GM18519 (cell line): Measurements from ENCODE around the gene NEB.
"Not testable (repeated sequence)": the region's sequence is repeated elsewhere in the genome, so short reads cannot be mapped to it uniquely, and the experiment has no call there.

Source experiments
- ATAC-seq: cut with Tn5 transposase; IDR thresholded peaks from one replicate; pipeline ENCODE4 v1.9.1; 2021; ENCODE audit warnings: mild to moderate bottlenecking, moderate library complexity; ENCODE audit not compliant: unreplicated experiment, low FRiP score

NEB gene

GRCh38 chr2:151707857-151708256 lies 26.4 kb downstream of the NEB start:
- ATAC-seq = no peak

- not testable (repeated sequence) for ATAC-seq
These were observed 29.8 kb downstream of the NEB start for GRCh38 chr2:151704480-151704961.

- not testable (repeated sequence) for ATAC-seq
These were observed 36.1 kb downstream of the NEB start for GRCh38 chr2:151698134-151698533.

- ATAC-seq = no peak
These were observed 38.5 kb downstream of the NEB start for GRCh38 chr2:151695778-151696177.

GRCh38 chr2:151691631-151692030 lies 42.6 kb downstream of the NEB start:
- no peak for ATAC-seq

- ATAC-seq = no peak
These were observed 45.6 kb downstream of the NEB start for GRCh38 chr2:151688719-151689118.

- no peak for ATAC-seq
These were observed 51.7 kb downstream of the NEB start for GRCh38 chr2:151682459-151683003.

- ATAC-seq = no peak
These were observed 53.2 kb downstream of the NEB start for GRCh38 chr2:151681051-151681450.

GRCh38 chr2:151679994-151680393 lies 54.3 kb downstream of the NEB start:
- ATAC-seq = no peak

- ATAC-seq = no peak
These were observed 55.4 kb downstream of the NEB start for GRCh38 chr2:151678849-151679248.

- no peak for ATAC-seq
These were observed 61.3 kb downstream of the NEB start for GRCh38 chr2:151673016-151673415.

- ATAC-seq = no peak
These were observed 62.0 kb downstream of the NEB start for GRCh38 chr2:151672277-151672676.

- no peak for ATAC-seq
These were observed 63.3 kb downstream of the NEB start for GRCh38 chr2:151670846-151671597.

GRCh38 chr2:151670346-151670745 lies 63.9 kb downstream of the NEB start:
- ATAC-seq = peak; percentile 81

GRCh38 chr2:151669585-151670081 lies 64.6 kb downstream of the NEB start:
- ATAC-seq = no peak

- ATAC-seq = no peak
These were observed 65.5 kb downstream of the NEB start for GRCh38 chr2:151668737-151669136.

GRCh38 chr2:151665959-151666358 lies 68.3 kb downstream of the NEB start:
- ATAC-seq = no peak

- ATAC-seq = peak; percentile 54
These were observed 69.8 kb downstream of the NEB start for GRCh38 chr2:151664520-151664919.

- no peak for ATAC-seq
These were observed 72.7 kb downstream of the NEB start for GRCh38 chr2:151661625-151662024.

GRCh38 chr2:151658081-151658480 lies 76.2 kb downstream of the NEB start:
- no peak for ATAC-seq

- no peak for ATAC-seq
These were observed 76.6 kb downstream of the NEB start for GRCh38 chr2:151657667-151658076.
